ENCODE data around the gene GNG7.
"Not testable (repeated sequence)": the region's sequence is repeated elsewhere in the genome, so short reads cannot be mapped to it uniquely, and the experiment has no call there.

Gene GNG7

DNA sequence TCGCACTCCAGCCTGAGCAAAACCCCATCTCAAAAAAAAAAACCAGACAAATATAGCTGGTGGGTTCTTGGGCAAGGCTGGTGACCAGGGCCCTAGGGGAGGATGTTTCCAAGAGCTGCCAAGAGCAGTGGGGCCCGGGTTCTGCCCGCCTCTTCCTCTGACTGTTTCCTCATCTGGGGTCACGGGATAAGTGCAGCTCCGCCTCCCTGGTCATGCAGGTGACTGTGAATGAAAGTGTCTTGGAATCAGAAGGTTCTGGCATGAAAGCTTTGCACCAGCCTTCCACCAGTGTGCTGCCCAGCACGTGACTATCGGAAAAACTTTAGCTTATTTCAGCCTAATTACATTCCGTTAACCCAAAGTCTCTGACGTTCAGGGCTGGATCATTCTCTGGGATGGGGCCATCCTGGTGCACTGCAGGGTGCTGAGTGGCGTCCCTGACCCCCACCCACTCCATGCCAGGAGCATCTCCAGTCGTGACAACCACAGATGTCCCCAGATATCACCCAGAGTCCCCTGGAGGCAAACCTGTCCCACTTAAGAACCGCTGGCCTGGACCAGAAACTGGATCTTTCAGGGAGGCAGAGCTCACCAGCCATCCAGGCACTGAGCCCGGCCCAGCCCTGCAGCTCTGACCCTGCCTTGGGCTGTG lies 85.6 kb downstream of the GNG7 start:
- DNase-seq = no peak

DNA sequence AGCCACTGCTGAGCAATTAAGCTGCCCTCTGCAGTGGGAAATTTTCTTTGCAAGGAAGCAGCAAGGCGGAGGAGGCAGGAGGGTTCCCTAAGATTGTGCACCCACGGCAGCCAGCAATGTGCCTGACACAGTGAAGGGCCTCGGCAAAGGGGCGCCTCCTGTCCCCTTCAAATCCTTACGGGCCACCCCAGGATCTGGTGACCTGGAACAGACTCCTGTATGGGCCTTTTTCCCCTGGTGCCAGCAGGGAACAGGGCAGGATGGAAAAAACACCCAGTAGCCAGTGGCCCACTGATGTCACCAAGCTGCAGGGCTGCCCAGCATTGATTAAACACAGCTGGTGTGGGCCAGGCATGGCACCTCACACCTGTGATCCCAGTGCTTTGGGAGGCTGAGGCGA lies 86.7 kb downstream of the GNG7 start:
- DNase-seq = no peak

DNA sequence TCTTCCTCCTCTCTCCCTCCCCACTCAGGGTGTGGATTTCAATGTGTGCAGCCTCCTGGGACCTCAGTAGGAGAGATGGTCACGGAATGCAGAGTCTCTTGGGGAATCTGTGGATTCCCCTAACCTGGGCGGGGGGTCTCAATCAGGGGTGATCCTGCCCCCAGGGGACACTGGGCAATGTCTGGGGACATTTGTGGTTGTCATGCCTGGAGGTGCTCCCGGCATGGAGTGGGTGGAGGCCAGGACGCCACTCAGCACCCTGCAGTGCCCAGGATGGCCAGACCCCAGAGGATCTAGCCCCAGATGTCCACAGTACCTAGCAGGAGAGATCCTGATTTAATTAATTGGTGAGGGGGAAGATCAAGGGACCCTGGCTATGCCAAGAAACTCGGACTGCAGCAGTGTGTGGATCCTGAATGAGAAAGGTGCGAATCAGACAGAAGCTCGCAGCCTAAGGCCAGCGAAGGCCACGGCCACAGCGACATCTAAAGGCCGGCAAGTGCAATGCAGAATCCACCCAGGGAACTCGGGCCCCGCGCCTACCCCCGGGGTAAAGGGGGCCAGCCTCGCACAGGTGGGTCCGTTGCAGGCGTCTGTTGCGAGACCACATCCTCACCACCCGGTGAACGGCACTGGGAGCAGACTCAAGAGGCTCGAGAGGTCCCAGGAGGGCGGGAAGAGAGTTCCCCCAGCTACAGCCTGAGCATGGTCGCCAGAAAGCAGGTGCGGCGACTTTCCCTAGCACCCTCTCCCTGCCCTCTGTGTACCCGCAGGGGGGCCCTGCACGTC lies 88.8 kb downstream of the GNG7 start:
- DNase-seq = no peak

DNA sequence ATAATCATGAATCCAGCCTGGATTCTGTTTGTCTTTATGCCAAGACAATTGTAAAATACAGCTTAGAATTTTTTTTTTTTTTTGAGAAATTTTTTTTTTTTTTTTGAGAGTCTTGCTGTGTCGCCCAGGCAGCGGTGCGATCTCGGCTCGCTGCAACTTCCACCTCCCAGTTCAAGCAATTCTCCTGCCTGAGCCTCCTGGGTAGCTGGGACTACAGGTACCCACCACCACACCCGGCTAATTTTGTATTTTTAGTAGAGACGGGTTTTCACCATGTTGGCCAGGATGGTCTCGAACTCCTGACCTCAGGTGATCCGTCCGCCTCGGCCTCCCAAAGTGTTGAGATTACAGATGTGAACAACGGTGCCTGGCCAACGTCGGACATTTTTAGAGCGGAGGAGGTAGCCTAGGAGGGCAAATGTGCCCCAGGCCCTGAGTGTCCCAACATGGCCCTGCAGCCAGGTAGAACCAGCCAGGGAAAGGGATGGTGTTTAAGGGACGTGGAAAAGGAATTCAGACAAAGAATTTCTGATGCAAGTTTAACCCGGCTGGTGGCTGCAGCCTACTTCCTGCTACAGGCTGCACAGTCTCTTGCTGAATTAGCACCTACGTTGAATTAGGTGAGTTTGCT lies 89.8 kb downstream of the GNG7 start:
- DNase-seq = no peak

DNA sequence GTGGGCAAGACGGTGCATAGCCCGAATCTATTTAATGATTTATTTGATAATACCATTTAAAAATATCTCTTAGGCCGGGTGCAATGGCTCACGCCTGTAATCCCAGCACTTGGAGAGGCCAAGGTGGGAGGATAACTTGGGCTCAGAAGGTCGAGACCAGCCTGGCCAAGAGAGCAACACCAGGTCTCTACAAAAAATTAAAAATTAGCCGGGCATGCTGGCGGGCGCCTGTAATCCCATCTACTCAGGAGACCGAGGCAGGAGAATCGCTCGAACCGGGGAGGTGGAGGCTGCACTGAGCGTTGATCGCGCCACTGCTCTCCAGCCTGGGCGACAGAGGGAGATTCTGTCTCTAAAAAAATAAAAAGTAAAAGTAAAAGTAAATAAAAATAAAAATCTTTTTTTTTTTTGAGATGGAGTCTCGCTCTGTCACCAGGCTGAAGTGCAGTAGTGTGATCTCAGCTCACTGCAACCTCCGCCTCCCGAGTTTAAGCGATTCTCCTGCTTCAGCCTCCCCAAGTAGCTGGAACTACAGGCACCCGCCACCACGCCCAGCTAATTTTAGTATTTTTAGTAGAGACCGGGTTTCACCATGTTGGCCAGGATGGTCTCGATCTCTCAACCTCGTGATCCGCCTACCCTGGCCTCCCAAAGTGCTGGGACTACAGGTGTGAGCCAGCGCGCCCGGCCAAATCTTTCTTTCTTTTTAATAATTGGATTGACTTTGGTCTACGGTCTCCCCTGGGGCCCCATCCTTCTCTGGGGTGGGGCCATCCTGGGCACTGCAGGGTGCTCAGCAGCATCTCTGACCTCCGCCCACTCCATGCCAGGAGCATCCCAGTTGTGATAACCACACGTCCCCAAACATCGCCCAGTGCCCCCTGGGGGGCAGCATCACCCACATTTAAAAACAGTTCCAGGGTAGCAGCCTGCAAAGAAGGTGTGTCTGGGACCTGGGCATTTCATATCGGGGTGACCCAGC lies 90.7 kb downstream of the GNG7 start:
- no peak for DNase-seq

DNA sequence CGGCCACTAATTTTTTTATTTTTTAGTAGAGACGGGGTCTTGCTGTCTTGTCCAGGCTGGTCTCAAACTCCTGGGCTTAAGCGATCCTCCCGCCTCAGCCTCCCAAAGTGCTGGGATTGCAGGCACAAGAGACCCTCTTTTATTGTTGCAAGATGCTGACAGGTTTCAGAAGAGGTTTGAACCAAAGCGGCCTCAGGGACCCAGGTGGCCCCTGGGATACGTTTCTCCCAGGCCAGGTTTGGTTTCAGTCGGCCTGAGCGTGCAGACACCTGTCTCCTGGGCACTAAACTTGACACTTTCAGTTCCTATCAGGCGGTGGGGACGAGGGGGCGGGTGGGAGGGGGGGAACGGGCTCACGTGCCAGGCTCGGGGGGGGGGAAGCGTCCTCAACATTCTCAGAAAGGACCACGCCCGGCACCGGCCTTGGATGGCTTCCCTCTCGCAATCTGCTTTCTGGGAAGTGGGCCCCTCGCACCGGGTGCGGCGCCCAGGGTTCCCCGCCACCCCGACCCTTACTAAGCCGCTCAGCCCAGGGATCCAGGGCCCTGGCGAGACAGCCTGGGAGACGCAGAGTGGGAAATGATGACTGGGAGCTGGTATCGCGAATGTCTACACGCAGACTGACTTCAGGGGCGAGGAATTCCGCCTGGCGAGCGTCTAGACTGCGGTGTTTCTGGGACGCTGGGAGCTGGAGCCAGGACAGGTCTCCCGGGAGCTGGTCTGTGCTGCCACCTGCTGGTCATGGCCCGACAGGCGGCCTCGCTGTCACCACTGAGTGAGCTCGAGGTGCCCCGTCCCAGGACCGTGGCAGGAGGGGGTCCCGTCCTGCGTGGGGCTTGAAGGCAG lies 91.6 kb downstream of the GNG7 start:
- DNase-seq = no peak

DNA sequence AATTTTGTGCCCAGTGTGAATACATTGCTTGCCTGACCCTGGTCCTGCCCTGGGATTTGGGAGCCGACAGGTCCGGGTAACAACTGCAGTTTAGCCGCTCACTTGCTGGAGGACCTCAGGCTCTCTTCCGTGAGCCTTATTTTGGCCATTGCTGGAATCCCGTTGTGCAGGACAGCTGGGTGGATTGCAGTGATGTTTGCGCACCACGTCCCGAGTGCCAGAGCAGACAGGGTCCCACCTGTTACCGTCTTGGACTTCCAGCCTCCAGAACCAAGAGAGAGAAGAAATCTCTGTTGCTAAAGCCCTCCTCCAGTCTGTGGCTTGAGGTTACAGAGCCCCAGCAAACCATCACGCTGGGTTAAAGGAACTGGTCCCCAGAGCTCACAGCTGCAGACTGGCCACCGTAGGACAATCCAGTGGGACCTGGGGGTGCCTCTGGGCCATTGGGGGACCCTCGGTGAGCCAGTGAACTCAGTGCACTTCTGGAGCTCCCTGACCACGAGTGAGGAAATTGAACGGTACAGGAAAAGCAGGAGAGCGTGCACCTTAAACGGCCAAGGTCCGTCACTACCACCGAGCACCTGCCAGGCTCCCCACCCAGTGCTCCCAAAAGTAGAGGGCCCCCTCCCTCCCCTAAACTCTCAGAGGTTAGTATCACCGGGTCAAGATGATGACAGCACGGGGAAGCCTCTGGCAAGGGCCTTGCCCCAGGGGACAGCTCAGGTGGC lies 92.9 kb downstream of the GNG7 start:
- no peak for DNase-seq

DNA sequence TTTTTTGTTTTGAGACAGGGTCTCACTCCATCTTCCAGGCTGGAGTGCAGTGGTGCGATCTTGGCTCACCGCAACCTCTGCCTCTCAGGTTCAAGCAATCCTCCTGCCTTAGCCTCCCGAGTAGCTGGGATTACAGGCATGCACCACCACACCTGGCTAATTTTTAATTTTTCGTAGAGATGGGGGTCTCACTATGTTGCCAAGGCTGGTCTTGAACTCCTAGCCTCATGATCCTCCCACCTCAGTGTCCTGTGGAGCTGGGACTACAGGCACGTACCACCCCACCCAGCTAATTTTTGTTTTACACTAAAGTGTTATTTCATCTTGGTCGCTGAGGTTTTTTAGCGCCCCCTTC lies 93.5 kb downstream of the GNG7 start:
- DNase-seq = not testable (repeated sequence)

DNA sequence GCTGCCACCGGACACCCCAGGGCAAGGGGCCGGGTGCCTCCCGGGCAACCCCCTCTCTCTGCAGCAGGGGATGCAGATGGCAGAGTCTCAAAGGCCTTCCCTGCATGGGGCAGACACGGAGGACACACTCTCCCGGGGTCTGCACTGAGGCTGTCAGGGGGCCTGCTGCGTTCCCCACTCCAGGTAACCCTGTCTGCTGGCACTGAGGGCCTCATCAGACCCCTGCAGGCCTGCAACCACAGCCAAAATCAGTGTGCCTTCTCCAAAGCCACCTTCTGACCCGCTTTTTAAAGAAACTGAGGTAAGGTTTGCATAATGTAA lies 93.9 kb downstream of the GNG7 start:
- DNase-seq = no peak

DNA sequence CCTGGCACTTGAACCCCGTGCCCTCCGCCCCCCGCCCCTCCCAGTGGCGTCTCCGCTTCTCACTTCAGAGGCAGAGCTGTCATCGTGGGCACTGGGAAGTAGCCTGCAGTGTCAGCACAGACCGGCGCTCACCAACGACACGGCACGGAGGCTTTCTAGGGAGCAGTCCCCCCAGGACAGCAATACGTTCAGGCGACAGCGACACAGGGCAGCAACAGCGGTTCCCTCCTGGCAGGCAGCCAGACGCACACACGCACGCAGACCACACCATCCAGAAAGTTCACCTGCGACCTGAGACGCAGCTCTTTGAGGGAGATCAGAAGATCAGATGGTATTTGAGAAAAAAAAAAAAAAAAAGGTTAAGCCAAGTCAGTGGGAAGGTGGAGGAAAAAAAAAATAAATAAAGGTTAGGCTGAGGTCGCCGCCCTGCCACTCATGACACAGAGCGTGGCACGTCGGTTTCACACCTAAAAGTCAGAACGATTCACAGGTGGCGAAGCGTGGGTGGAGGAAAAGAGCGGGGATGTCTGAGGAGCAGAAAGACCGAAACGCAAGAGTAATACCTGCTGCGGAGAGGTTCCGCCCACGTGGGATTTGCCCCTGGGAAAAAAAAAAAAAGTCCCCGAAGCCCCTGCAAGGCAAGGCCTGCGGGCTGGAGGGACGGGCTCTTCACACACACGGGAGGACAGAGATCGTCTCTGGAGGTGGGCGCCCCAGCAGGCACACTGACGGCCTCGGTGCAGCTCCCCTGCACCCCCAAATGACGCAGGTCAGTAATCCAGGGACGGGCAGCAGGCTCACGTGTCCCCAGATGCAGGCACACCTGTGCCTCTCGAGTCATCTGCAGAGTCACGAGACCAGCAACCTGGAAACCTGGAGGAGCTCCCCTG lies 94.5 kb downstream of the GNG7 start:
- DNase-seq = no peak

DNA sequence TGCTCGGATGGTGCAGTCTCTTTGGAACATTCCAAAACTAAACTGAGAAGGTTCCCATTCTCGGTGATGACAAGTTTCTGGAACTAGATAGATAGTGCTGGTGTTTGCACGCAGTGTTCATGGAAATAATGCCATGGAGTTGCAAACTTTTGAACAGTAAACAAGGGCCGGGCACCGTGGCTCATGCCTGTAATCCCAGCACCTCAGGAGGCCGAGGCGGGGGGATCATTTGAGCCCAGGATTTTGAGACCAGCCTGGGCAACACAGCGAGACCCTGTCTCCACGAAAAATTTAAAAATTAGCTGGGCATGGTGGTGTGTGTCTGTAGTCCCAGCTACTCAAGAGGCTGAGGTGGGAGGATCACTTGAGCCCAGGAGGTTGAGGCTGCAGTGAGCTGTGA lies 95.7 kb downstream of the GNG7 start:
- not testable (repeated sequence) for DNase-seq

DNA sequence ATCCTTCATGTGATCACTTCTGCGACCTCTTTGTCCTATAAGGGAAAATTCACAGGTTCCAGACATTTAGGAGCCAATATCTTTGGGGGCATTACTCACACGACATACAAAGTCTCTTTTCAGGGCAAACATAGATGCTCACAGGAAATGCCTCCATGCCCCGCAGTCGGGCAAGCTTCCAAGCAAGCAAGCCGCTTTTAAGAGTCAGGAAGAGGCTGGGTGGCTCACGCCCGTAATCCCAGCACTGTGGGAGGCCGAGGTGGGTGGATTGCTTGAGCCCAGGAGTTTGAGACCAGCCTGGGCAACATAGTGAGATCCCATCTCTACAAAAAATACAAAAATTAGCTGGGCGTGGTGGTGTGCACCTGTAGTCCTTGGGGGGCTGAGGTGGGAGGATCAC lies 96.6 kb downstream of the GNG7 start:
- DNase-seq = not testable (repeated sequence)

DNA sequence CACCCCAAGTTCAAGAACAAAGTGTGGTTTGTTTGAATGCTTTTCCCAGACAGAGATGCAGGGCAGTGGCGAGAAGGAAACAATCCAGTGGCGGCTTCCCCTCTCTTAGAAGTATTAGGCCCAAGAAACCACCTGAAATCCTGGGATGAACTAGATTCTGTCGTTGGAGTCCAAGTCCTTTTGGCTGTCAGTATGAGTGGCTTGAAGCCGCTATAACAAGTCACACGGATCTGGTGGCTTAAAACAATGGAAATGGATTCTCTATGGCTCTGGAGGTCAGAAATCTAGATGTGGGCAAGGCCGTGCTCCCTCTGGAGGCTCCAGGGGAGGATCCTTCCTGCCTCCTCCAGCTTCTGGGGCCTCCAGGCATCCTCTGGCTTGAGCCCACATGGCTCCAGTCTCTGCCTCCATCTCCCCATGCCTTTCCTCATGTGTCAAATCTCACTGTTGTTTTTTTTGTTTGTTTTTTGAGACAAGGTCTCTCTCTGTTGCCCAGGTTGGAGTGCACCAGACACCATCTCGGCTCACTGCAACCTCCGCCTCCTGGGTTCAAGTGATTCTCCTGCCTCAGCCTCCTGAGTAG lies 97.7 kb downstream of the GNG7 start:
- no peak for DNase-seq

DNA sequence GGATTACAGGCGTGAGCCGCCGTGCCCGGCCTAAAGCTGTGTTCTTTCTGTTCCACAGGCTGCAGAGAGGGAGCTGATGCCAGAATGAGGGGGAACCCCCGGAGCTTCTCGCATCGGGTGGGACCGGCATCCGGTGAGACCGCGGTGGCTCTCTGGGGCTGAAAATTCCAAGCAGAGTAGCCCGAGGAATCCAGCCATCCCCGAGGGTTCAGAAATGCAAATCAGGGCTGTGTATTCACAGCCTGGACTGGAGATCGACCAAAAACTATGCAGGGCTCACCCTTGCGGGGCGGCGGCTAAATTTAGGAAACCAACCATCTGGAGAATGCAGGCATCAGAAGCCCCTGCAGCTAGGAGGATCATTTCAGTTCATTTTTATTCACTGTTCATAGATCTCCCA lies 99.2 kb downstream of the GNG7 start:
- no peak for DNase-seq

DNA sequence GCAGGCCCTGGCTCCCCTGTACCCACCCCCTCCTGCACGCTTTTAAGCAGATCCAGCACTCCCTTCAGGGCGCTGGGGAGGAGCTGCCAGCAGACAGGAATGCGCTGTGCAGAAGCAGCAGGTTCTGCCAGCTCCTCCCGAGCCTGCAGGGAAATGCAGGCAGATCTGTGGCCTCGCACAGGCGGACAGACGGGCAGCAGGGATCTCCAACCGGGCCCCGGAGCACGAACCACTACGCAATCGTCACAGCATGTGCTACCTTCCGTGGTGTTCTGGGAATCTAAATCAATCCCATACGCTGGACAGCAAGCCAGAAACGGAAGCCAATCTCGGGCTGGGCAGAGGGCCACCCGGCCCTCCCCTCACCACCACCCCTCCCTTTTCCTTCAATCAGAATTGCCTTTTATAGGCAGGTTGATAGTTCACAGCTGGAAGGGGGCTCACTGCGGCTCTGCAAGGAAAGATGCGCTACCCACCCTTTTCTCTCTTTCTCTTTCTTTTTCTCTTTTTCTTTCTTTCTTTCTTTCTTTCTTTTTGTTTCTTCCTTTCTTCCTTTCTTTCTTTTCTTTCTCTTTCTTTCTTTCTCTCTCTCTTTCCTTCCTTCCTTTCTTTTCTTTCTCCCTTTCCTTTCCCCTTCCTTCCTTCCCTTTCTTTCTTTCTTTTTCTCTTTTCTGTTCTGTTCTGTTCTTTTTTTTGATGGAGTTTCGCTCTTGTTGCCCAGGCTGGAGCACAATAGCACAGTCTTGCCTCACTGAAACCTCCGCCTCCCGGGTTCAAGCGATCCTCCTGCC lies 99.9 kb downstream of the GNG7 start:
- DNase-seq = no peak

DNA sequence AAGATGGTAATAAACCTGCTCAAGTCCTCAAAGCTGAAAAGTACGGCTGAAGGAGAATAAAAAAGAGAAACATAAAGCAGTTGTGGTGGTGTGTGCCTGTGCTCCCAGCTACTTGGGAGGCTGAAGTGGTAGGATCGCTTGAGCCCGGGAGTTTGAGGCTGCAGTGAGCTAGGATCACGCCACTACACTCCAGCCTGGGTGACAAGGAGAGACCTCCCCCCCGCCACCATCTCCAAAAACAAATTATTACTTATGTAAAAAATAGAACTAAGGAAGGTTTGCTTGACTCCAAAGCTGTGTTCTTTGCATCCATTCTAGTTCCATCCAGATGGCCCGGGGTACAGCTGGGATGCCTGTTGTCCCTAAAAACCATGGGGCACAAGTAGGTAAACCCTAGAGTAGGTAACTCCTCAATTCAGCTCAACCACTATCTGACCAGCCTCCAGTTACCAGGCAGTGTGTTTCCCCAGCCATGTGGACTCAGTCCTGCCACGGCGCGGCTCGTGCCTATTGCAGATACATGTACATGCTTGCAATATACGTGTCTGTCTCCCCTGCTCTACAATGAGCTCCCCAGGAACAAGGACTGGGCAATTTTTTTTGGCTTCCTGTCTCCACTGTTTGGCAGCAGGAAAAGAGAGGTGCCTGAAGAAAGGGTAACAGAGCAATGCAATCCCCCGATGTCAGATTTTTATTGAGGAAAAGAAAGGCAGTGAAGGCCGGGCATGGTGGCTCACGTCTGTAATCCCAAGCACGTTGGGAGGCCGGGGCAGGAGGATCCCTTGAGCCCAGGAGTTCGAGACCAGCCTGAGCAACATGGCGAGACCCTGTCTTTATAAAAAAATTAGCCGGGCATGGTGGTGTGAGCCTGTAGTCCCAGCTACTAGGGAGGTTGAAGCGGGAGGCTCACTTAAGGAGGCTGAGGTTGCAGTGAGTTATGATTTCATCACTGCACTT lies 101.3 kb downstream of the GNG7 start:
- DNase-seq = no peak

DNA sequence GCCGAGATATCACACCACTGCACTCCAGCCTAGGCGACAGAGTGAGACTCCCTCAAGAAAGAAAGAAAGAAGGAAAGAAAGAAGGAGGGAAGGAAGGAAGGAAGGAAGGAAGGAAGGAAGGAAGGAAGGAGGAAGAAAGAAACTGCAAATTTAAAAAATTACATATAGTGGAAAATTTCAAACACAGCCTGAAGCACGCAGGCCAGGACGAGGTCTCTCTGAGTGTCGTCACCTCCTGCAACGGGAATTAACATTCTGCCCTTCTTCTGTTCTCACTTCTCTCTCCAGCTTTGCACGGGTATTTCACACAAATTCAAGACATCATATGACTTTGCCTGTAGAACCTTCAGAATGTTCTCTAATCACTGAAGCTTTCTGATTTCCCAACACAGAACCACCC lies 108.2 kb downstream of the GNG7 start:
- DNase-seq = no peak

DNA sequence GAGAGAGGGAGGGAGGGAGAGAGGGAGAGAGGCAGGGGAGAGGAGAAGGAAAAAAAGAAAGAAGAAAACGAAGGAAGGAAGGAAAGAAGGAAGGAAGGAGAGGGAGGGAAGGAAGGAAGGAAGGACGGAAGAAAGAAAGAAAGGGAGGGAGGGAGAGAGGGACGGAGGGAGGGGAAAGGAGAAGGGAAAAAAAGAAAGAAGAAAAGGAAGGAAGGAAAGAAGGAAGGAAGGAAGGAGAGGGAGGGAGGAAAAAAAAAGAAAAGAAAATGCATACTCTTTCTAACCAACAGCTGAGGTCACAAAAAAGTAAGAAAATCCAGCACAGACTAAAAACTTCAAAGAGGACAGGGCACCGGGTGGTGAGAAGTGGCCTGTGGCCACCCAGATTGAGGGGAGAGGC lies 109.7 kb downstream of the GNG7 start:
- no peak for DNase-seq
